OCI-LY1 (cell line): Measurements from ENCODE around the gene EYS.

Source experiments
- H2AFZ ChIP-seq: fragments of 200-600 bp; sonication (generic), shearing (Covaris generic); 2 replicates; pipeline ENCODE4 v1.6.0; 2014; ENCODE audit warnings: antibody characterized with exemption, mild to moderate bottlenecking, low read length
- H3F3A ChIP-seq: fragments of 200-600 bp; sonication (generic), shearing (Covaris generic); 2 replicates; pipeline ENCODE4 v1.6.0; 2014; ENCODE audit warnings: mild to moderate bottlenecking, antibody characterized with exemption, low read length, moderate library complexity; ENCODE audit not compliant: insufficient read depth
- H3K27ac ChIP-seq: fragments of 200-600 bp; sonication (generic); 2 replicates; pipeline ENCODE4 v1.5.1; 2014; ENCODE audit warnings: low read length, mixed run types, mild to moderate bottlenecking, low read depth; ENCODE audit not compliant: poor library complexity, severe bottlenecking
- H3K27me3 ChIP-seq: fragments of 200-600 bp; sonication (generic); 2 replicates; pipeline ENCODE4 v1.6.0; 2014; ENCODE audit warnings: antibody characterized with exemption, mild to moderate bottlenecking, low read length, moderate library complexity; ENCODE audit not compliant: insufficient read depth
- H3K36me3 ChIP-seq: fragments of 200-600 bp; sonication (generic); 2 replicates; pipeline ENCODE4 v1.6.1; 2014; ENCODE audit warnings: mild to moderate bottlenecking, antibody characterized with exemption, low read length, moderate library complexity, mixed read lengths; ENCODE audit not compliant: insufficient read depth
- H3K4me1 ChIP-seq: fragments of 200-600 bp; sonication (generic); 2 replicates; pipeline ENCODE4 v1.5.1; 2014; ENCODE audit warnings: mild to moderate bottlenecking, low read length, moderate library complexity; ENCODE audit not compliant: insufficient read depth, severe bottlenecking
- H3K4me2 ChIP-seq: fragments of 200-600 bp; sonication (generic), shearing (Covaris generic); 2 replicates; pipeline ENCODE4 v1.6.1; 2014; ENCODE audit warnings: low read length
- H3K4me3 ChIP-seq: fragments of 200-600 bp; sonication (generic); 2 replicates; pipeline ENCODE4 v1.5.1; 2014; ENCODE audit warnings: low read length, low read depth, mild to moderate bottlenecking, mixed read lengths; ENCODE audit not compliant: poor library complexity, severe bottlenecking
- H3K79me2 ChIP-seq: fragments of 200-600 bp; shearing (Covaris generic); 2 replicates; pipeline ENCODE4 v1.6.1; 2016; ENCODE audit warnings: mixed run types, low read length, mixed read lengths; ENCODE audit not compliant: insufficient read depth
- H3K9ac ChIP-seq: fragments of 200-600 bp; sonication (generic), shearing (Covaris generic); 2 replicates; pipeline ENCODE4 v1.6.1; 2014; ENCODE audit warnings: mild to moderate bottlenecking, low read length, mixed read lengths
- H3K9me2 ChIP-seq: fragments of 200-600 bp; sonication (generic), shearing (Covaris generic); 2 replicates; pipeline ENCODE4 v1.6.1; 2014; ENCODE audit warnings: low read depth, mild to moderate bottlenecking, low read length, mixed read lengths
- H3K9me3 ChIP-seq: fragments of 200-600 bp; shearing (Covaris generic); 2 replicates; pipeline ENCODE4 v1.6.1; 2014; ENCODE audit warnings: low read length, mixed read lengths
- H4K20me1 ChIP-seq: fragments of 200-600 bp; sonication (generic), shearing (Covaris generic); 2 replicates; pipeline ENCODE4 v1.6.0; 2016; ENCODE audit warnings: mild to moderate bottlenecking, low read length; ENCODE audit not compliant: insufficient read depth
- CTCF ChIP-seq: fragments of 200-600 bp; sonication (generic), shearing (Covaris generic); IDR thresholded peaks from 2 replicates; pipeline ENCODE4 v1.5.1; 2017; ENCODE audit warnings: mild to moderate bottlenecking, antibody characterized with exemption, low read length, moderate library complexity, mixed read lengths
- EZH2 ChIP-seq: fragments of 200-600 bp; sonication (generic), shearing (Covaris generic); IDR thresholded peaks from 2 replicates; pipeline ENCODE4 v1.8.0; 2017; ENCODE audit warnings: borderline replicate concordance, mixed run types, mild to moderate bottlenecking, antibody characterized with exemption, low read length, moderate library complexity, mixed read lengths

The EYS gene

GRCh38 chr6:64838726-64839125, 868.3 kb downstream of the EYS start:
- Histone ChIP-seq H3K9me2 (no peaks in the 10 kb centered on the region), H3K4me1 (no peaks in the 10 kb centered on the region), H3K36me3 (no peaks in the 10 kb centered on the region), H3K4me2 (no peak overlapping the region), H3K27ac (no peak overlapping the region), H3F3A (no peaks in the 10 kb centered on the region), H3K9me3 (no peaks in the 10 kb centered on the region), H4K20me1 (no peaks in the 10 kb centered on the region), H3K27me3 (no peaks in the 10 kb centered on the region), H3K79me2 (no peaks in the 10 kb centered on the region), H3K9ac (no peak overlapping the region), H3K4me3 (no peak overlapping the region), H2AFZ (no peak overlapping the region)
- TF ChIP-seq EZH2 (no peak), CTCF (no peak)

- Histone ChIP-seq H3K4me1 (no peaks in the 10 kb centered on the region), H3K36me3 (no peaks in the 10 kb centered on the region), H3K9ac (no peak overlapping the region), H3K27ac (no peak overlapping the region), H3K9me2 (no peaks in the 10 kb centered on the region), H3F3A (no peaks in the 10 kb centered on the region), H4K20me1 (no peaks in the 10 kb centered on the region), H3K79me2 (no peaks in the 10 kb centered on the region), H3K4me2 (no peak overlapping the region), H3K9me3 (no peaks in the 10 kb centered on the region), H3K27me3 (no peaks in the 10 kb centered on the region), H3K4me3 (no peak overlapping the region), H2AFZ (no peak overlapping the region)
- TF ChIP-seq EZH2 = no peak
- no peak for TF ChIP-seq CTCF
These were observed 875.3 kb downstream of the EYS start for GRCh38 chr6:64831680-64832079.

GRCh38 chr6:64817525-64817924, 889.5 kb downstream of the EYS start:
- H3K9me3 ChIP-seq = no peaks in the 10 kb centered on the region
- H3K27ac ChIP-seq = no peak overlapping the region
- no peaks in the 10 kb centered on the region for H3K27me3 ChIP-seq
- no peak overlapping the region for H3K4me3 ChIP-seq
- H3F3A ChIP-seq = no peaks in the 10 kb centered on the region
- H3K9me2 ChIP-seq = no peaks in the 10 kb centered on the region
- H3K36me3 ChIP-seq = no peaks in the 10 kb centered on the region
- no peaks in the 10 kb centered on the region for H3K4me1 ChIP-seq
- no peak for TF ChIP-seq CTCF
- TF ChIP-seq EZH2 = no peak
- H3K9ac ChIP-seq = no peak overlapping the region
- H2AFZ ChIP-seq = no peak overlapping the region
- H3K4me2 ChIP-seq = no peak overlapping the region
- no peaks in the 10 kb centered on the region for H3K79me2 ChIP-seq
- H4K20me1 ChIP-seq = no peaks in the 10 kb centered on the region
